Neural crest cell (in vitro differentiated cells): ENCODE measurements around the gene ARPC5L. TPM values are rescaled to one million over a fixed set of nuclear protein-coding genes. Genes with fewer than 3 reads are reported as not detected.
"Not testable (repeated sequence)": the region's sequence is repeated elsewhere in the genome, so short reads cannot be mapped to it uniquely, and the experiment has no call there.

Experiments used
- DNase-seq: peaks from one replicate; pipeline ENCODE4 v3.0.0; 2021; ENCODE audit warnings: low read depth, mixed read lengths, low spot score
- H3K27ac Mint-ChIP-seq: one replicate; pipeline ENCODE4 v1.8.0; 2021; ENCODE audit warnings: mild to moderate bottlenecking, mixed read lengths; ENCODE audit not compliant: unreplicated experiment
- H3K27me3 Mint-ChIP-seq: 2 replicates; pipeline ENCODE4 v1.8.0; 2021; ENCODE audit warnings: low read depth, mild to moderate bottlenecking, mixed read lengths
- H3K36me3 Mint-ChIP-seq: 2 replicates; pipeline ENCODE4 v1.8.0; 2021; ENCODE audit warnings: low read depth, mild to moderate bottlenecking, mixed read lengths
- H3K4me1 Mint-ChIP-seq: 2 replicates; pipeline ENCODE4 v1.8.0; 2021; ENCODE audit warnings: mixed read lengths
- H3K4me3 Mint-ChIP-seq: one replicate; pipeline ENCODE4 v1.8.0; 2021; ENCODE audit warnings: mild to moderate bottlenecking, mixed read lengths
- H3K9me3 Mint-ChIP-seq: 2 replicates; pipeline ENCODE4 v1.8.0; 2021; ENCODE audit warnings: mixed read lengths
- CTCF ChIP-seq: fragments of 200-600 bp; sonication (generic); conservative IDR thresholded peaks from 2 replicates; pipeline ENCODE4 v1.5.0; 2021; ENCODE audit warnings: antibody characterized with exemption, mild to moderate bottlenecking
- total RNA-seq: library from RNA; stranded (reverse); gene quantifications from 2 replicates; pipeline ENCODE4 v1.2.1, GENCODE V29; 2021

Gene ARPC5L
- total RNA-seq, 1 donor from 2014 or later = 42.1 TPM

GRCh38 chr9:124908098-124908497, 46.2 kb downstream of the ARPC5L start:
- Mint-ChIP-seq H3K4me3 (no peak overlapping the region), H3K27me3 (no peaks in the 10 kb centered on the region), H3K27ac (no peak overlapping the region), H3K4me1 (no peaks in the 10 kb centered on the region), H3K9me3 (no peaks in the 10 kb centered on the region), H3K36me3 (peaks cover 12% of the 10 kb centered on the region)
- no peak for TF ChIP-seq CTCF
- no peak for DNase-seq

GRCh38 chr9:124911766-124912165, 49.8 kb downstream of the ARPC5L start:
- Mint-ChIP-seq H3K4me3 (no peak overlapping the region), H3K36me3 (peaks cover 17% of the 10 kb centered on the region), H3K27me3 (no peaks in the 10 kb centered on the region), H3K9me3 (no peaks in the 10 kb centered on the region), H3K4me1 (no peaks in the 10 kb centered on the region), H3K27ac (no peak overlapping the region)
- no peak for DNase-seq
- no peak for TF ChIP-seq CTCF

GRCh38 chr9:124913378-124913777, 51.4 kb downstream of the ARPC5L start:
- no peak for TF ChIP-seq CTCF
- Mint-ChIP-seq H3K4me1 (peaks cover 4% of the 10 kb centered on the region), H3K27ac (no peak overlapping the region), H3K36me3 (peaks cover 16% of the 10 kb centered on the region), H3K27me3 (no peaks in the 10 kb centered on the region), H3K4me3 (no peak overlapping the region), H3K9me3 (no peaks in the 10 kb centered on the region)
- DNase-seq = no peak

GRCh38 chr9:124914753-124915405, 52.9 kb downstream of the ARPC5L start:
- no peaks in the 10 kb centered on the region for H3K9me3 Mint-ChIP-seq
- no peak for DNase-seq
- TF ChIP-seq CTCF = no peak
- H3K4me3 Mint-ChIP-seq = no peak overlapping the region
- peaks cover 18% of the 10 kb centered on the region for H3K36me3 Mint-ChIP-seq
- H3K4me1 Mint-ChIP-seq = peaks cover 4% of the 10 kb centered on the region
- H3K27ac Mint-ChIP-seq = peak overlapping the region; percentile 21
- no peaks in the 10 kb centered on the region for H3K27me3 Mint-ChIP-seq

- H3K27ac Mint-ChIP-seq, DNase-seq, H3K27me3 Mint-ChIP-seq, H3K4me3 Mint-ChIP-seq, H3K4me1 Mint-ChIP-seq, H3K36me3 Mint-ChIP-seq, H3K9me3 Mint-ChIP-seq: not testable (repeated sequence)
Observed at GRCh38 chr9:124920394-124920793, 58.5 kb downstream of the ARPC5L start.

Other genes starting within 250 kb of the ARPC5L start
- gene NR6A1, start 90.8 kb upstream of the ARPC5L start, total RNA-seq = 60.7 and 63.7 TPM in 2 replicates
- gene OLFML2A, start 85.0 kb upstream of the ARPC5L start, total RNA-seq = 0.09 and 0.14 TPM in 2 replicates
- gene WDR38, start 8.7 kb upstream of the ARPC5L start, total RNA-seq = not detected in 2 replicates
- 1,588 and 1,675 TPM in 2 replicates for gene RPL35, start 173 bp upstream of the ARPC5L start, total RNA-seq
- 15.9 and 18.7 TPM in 2 replicates for gene GOLGA1, start 79.0 kb downstream of the ARPC5L start, total RNA-seq